HG02759 (cell line): Measurements from ENCODE around the gene PTPN12.
"Not testable (repeated sequence)": the region's sequence is repeated elsewhere in the genome, so short reads cannot be mapped to it uniquely, and the experiment has no call there.

Experiments
- ATAC-seq: cut with Tn5 transposase; IDR thresholded peaks from one replicate; pipeline ENCODE4 v1.9.1; 2021; ENCODE audit warnings: mild to moderate bottlenecking, moderate library complexity; ENCODE audit not compliant: unreplicated experiment

Gene PTPN12

GRCh38 chr7:77575187-77575586, 38.1 kb downstream of the PTPN12 start:
- ATAC-seq, result no peak

GRCh38 chr7:77576856-77577255, 39.8 kb downstream of the PTPN12 start:
- ATAC-seq, result no peak

- ATAC-seq, result no peak
Observed at GRCh38 chr7:77579797-77580196, 42.7 kb downstream of the PTPN12 start.

- no peak for ATAC-seq
Observed at GRCh38 chr7:77580762-77581350, 43.8 kb downstream of the PTPN12 start.

DNA sequence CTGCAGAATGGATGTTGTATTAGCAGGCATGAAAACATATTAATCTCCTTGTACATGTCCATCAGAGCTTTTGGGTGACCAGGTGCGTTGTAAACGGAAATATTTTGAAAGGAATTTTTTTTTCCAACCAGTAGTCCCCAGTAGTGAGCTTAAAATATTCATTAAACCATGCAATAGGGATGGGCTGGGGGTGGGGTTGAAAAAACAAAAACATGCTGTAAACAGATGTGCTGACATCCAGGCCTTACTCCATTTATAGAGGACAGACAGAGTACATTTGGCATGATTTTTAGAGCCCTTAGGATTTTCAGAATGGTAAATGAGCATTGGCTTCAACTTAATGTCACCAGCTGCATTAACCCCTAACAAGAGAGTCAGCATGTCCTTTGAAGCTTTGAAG, 50.2 kb downstream of the PTPN12 start:
- no peak for ATAC-seq

DNA sequence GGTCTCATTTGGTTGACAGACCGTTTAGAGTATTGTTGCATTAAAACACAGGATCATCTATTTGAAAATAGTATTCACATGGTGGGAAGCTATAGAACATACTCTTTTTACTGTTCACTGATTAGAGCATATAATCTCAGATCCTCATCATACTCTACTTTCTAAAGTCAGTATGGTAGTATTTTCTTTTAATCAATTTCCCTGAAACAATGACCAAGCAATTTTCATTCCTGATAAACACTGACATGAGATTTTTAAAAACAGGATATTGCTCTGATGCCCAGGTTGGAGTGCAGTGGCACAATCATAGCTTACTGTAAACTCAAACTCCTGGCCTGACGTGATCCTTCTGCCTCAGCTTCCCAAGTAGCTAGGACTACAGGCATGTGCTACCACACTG, 63.9 kb downstream of the PTPN12 start:
- ATAC-seq, result no peak

- ATAC-seq, result no peak
Observed at GRCh38 chr7:77606562-77606961, 69.5 kb downstream of the PTPN12 start.

GRCh38 chr7:77619314-77619713, 82.2 kb downstream of the PTPN12 start:
- ATAC-seq, result no peak

- no peak for ATAC-seq
Observed at GRCh38 chr7:77626586-77627308, 89.7 kb downstream of the PTPN12 start.

- ATAC-seq, result no peak
Observed at GRCh38 chr7:77627309-77627676, 90.2 kb downstream of the PTPN12 start.

GRCh38 chr7:77629797-77630196, 92.7 kb downstream of the PTPN12 start:
- ATAC-seq, result no peak

- no peak for ATAC-seq
Observed at GRCh38 chr7:77631820-77632219, 94.7 kb downstream of the PTPN12 start.

GRCh38 chr7:77644774-77645173, 107.7 kb downstream of the PTPN12 start:
- no peak for ATAC-seq

GRCh38 chr7:77648742-77649338, 111.7 kb downstream of the PTPN12 start:
- no peak for ATAC-seq

- no peak for ATAC-seq
Observed at GRCh38 chr7:77649716-77650349, 112.7 kb downstream of the PTPN12 start.

GRCh38 chr7:77651575-77652162, 114.6 kb downstream of the PTPN12 start:
- no peak for ATAC-seq

DNA sequence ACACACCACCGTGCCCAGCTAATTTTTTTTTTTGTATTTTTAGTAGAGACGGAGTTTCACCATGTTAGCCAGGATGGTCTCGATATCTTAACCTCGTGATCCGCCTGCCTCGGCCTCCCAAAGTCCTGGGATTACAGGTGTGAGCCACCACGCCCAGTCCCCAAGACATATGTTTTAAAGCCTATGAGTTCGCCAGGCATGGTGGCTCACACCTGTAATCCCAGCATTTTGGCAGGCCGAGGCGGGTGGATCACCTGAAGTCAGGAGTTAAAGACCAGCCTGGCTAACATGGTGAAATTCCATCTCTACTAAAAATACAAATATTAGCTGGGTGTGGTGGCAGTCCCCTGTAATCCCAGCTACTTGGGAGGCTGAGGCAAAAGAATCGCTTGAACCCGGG, 115.7 kb downstream of the PTPN12 start:
- ATAC-seq, result not testable (repeated sequence)

DNA sequence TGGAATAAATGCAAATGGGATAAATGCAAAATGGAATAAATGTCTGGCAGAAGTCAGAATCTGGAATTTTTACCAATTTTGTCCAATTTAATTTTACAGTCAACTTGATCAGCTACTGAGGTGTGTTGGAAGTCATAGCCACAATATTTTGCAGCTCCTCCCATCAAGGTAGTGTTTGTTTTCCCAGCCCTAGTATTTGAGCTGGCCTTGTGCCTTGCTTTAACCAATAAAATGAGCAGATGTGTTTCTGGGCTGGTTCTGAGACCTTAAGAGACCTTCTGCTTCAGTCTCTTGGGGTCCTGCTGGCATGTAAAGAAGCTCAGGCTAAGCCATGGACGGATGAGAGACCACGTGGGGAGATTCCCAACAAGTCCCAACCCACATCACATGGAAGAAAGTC, 116.5 kb downstream of the PTPN12 start:
- ATAC-seq, result no peak

DNA sequence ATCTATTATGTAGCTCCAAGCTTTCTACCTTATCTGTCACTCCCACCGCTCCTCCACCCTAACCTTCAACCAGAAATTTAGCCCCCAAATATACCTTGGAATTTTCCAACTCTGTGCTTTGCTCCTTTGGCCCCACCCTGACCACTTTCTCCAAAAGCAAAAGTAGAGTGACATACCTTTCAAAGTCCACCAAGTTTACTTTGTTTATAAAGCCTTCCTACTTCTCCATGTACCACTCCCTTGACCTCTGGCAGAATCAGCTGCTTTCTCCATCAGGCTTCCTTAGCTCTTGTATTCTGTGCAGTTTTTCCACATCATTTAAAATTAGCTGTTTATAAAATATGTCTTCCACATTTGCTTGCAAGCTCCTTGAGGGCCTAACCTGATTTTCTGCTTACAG, 118.3 kb downstream of the PTPN12 start:
- no peak for ATAC-seq

DNA sequence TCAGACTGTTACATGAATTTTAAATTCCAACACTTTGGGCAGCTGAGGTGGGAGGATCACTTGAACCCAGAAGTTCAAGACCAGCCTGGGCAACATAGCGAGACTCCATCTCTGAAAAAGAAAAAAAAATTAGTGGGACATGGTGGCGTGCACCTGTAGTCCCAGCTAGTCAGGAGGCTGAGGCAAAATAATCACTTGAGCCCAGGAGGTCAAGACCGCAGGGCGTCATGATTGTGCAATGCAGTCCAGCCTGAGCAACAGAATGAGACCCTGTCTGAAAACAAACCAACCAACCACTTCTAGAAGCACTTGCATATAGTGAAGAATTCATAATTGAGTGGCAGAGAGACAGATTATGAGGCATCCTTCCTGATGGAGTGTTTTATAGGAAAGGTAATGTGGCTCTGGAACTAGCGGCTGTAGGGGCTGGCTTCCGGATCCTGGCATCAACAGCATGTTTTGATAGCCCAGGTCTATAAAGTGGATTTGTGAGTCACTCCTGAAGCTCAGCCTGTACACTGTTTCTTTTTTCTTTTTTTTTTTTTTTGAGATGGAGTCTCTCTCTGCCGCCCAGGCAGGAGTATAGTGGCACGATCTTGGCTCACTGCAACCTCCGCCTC, 118.9 kb downstream of the PTPN12 start:
- ATAC-seq, result no peak
